HEK293 (cell line): Measurements from ENCODE around the gene NXPE4.

Experiments
- CTCF ChIA-PET: fragments of 350-600 bp; formaldehyde crosslinking; extraction: SDS; loops from one replicate; lab custom pipeline; 2021; ENCODE audit warnings: antibody characterized with exemption; lab: Yijun Ruan, JAX
- POLR2A ChIA-PET: fragments of 300-600 bp; formaldehyde crosslinking; extraction: SDS; loops from one replicate; lab custom pipeline; 2020; ENCODE audit warnings: antibody characterized with exemption, inconsistent platforms; lab: Yijun Ruan, JAX
- H3K27ac ChIP-seq: fragments of 200-500 bp; sonication (Bioruptor generic); 2 replicates; pipeline ENCODE4 v1.5.1; 2014; ENCODE audit warnings: low read depth, low read length, control low read depth, inconsistent platforms; ENCODE audit errors: extremely low read depth
- H3K36me3 ChIP-seq, 2 experiments: fragments of 200-500 bp in 1 of 2; sonication (Bioruptor generic) in 1 of 2; 1 replicate in 1 of 2; 2 replicates in 1 of 2; pipeline ENCODE4 v1.5.1; 2014 to 2017; ENCODE audit warnings: inconsistent platforms in 2 of 2, low read length in 2 of 2; ENCODE audit not compliant: control insufficient read depth in 2 of 2, insufficient read depth in 1 of 2
- H3K4me1 ChIP-seq: fragments of 200-500 bp; sonication (Bioruptor generic); 2 replicates; pipeline ENCODE4 v1.5.1; 2014; ENCODE audit warnings: mild to moderate bottlenecking, low read length, inconsistent platforms; ENCODE audit not compliant: control insufficient read depth, insufficient read depth
- H3K4me3 ChIP-seq: 2 replicates; pipeline ENCODE4 v1.5.1; 2011; ENCODE audit warnings: low read depth, mild to moderate bottlenecking, control low read depth, low read length, moderate library complexity
- H3K9me3 ChIP-seq: fragments of 200-500 bp; sonication (Bioruptor generic); 2 replicates; pipeline ENCODE4 v1.5.1; 2014; ENCODE audit warnings: low read depth, low read length, inconsistent platforms; ENCODE audit not compliant: control insufficient read depth, insufficient read depth
- PRDM1 ChIP-seq: fragments of 450-650 bp; formaldehyde crosslinking; IDR thresholded peaks from 2 replicates; pipeline ENCODE4; 2016; ENCODE audit warnings: missing biosample characterization, missing genetic modification characterization
- REST ChIP-seq: fragments of 450-650 bp; formaldehyde crosslinking; IDR thresholded peaks from 2 replicates; pipeline ENCODE4 v1.5.1; 2016; ENCODE audit warnings: missing biosample characterization, missing genetic modification characterization
- SETDB1 ChIP-seq: IDR thresholded peaks from one replicate; pipeline ENCODE4 v1.6.1; 2017; ENCODE audit warnings: mild to moderate bottlenecking, low read length, moderate library complexity, mixed read lengths; ENCODE audit not compliant: insufficient read length
- YY1 ChIP-seq: fragments of 450-650 bp; formaldehyde crosslinking; IDR thresholded peaks from 2 replicates; pipeline ENCODE4 v1.5.1; 2018; ENCODE audit warnings: missing biosample characterization, missing genetic modification characterization
- ZNF112 ChIP-seq: fragments of 450-650 bp; formaldehyde crosslinking; IDR thresholded peaks from 2 replicates; pipeline ENCODE4 v1.5.0; 2017; ENCODE audit warnings: missing biosample characterization, missing genetic modification characterization
- ZNF140 ChIP-seq: fragments of 450-650 bp; formaldehyde crosslinking; IDR thresholded peaks from 2 replicates; pipeline ENCODE4 v1.5.1; 2016; ENCODE audit warnings: missing biosample characterization, missing genetic modification characterization
- ZNF266 ChIP-seq: fragments of 450-650 bp; formaldehyde crosslinking; IDR thresholded peaks from 2 replicates; pipeline ENCODE4 v1.5.1; 2016; ENCODE audit warnings: missing biosample characterization, missing genetic modification characterization, low read depth
- ZNF354C ChIP-seq: fragments of 450-650 bp; formaldehyde crosslinking; IDR thresholded peaks from 2 replicates; pipeline ENCODE4 v1.5.1; 2016; ENCODE audit warnings: missing biosample characterization, missing genetic modification characterization, low read depth, borderline replicate concordance
- ZNF394 ChIP-seq: fragments of 450-650 bp; formaldehyde crosslinking; IDR thresholded peaks from 2 replicates; pipeline ENCODE4 v1.5.1; 2016; ENCODE audit warnings: missing biosample characterization, missing genetic modification characterization, mild to moderate bottlenecking, moderate library complexity, borderline replicate concordance
- ZNF404 ChIP-seq: fragments of 450-650 bp; formaldehyde crosslinking; IDR thresholded peaks from 2 replicates; pipeline ENCODE4 v1.5.1; 2017; ENCODE audit warnings: missing biosample characterization, missing genetic modification characterization
- ZNF560 ChIP-seq: fragments of 450-650 bp; formaldehyde crosslinking; IDR thresholded peaks from 2 replicates; pipeline ENCODE4 v1.5.1; 2017; ENCODE audit warnings: missing biosample characterization, missing genetic modification characterization, borderline replicate concordance
- ZNF600 ChIP-seq: fragments of 450-650 bp; formaldehyde crosslinking; IDR thresholded peaks from 2 replicates; pipeline ENCODE4 v1.5.1; 2016; ENCODE audit warnings: missing biosample characterization, missing genetic modification characterization
- ZNF610 ChIP-seq: fragments of 450-650 bp; formaldehyde crosslinking; IDR thresholded peaks from 2 replicates; pipeline ENCODE4 v1.5.1; 2016; ENCODE audit warnings: missing biosample characterization, missing genetic modification characterization, borderline replicate concordance
- ZNF654 ChIP-seq: fragments of 450-650 bp; formaldehyde crosslinking; IDR thresholded peaks from 2 replicates; pipeline ENCODE4 v1.5.1; 2016; ENCODE audit warnings: low read depth, missing biosample characterization, missing genetic modification characterization
- ZNF791 ChIP-seq: fragments of 450-650 bp; formaldehyde crosslinking; IDR thresholded peaks from 2 replicates; pipeline ENCODE4 v1.5.1; 2016; ENCODE audit warnings: missing biosample characterization, missing genetic modification characterization
- ZNF837 ChIP-seq: fragments of 450-650 bp; formaldehyde crosslinking; IDR thresholded peaks from 2 replicates; pipeline ENCODE4 v1.5.1; 2016; ENCODE audit warnings: missing biosample characterization, missing genetic modification characterization
- ZSCAN30 ChIP-seq: fragments of 450-650 bp; IDR thresholded peaks from 2 replicates; pipeline ENCODE4 v1.5.1; 2018; ENCODE audit warnings: missing biosample characterization, mild to moderate bottlenecking, missing genetic modification characterization, moderate library complexity
- TF ChIP-seq, protein P1 (sequence below): fragments of 450-650 bp; formaldehyde crosslinking; IDR thresholded peaks from 2 replicates; pipeline ENCODE4 v1.5.1; 2016; ENCODE audit warnings: missing biosample characterization, missing genetic modification characterization, low read depth
- TF ChIP-seq, protein P2 (sequence below): fragments of 450-650 bp; formaldehyde crosslinking; IDR thresholded peaks from 2 replicates; pipeline ENCODE4 v1.5.1; 2016; ENCODE audit warnings: missing biosample characterization, missing genetic modification characterization

NXPE4 gene

GRCh38 chr11:114571712-114572111 is 23.9 kb downstream of the NXPE4 start (continued):
- TF ChIP-seq REST (tag by site-specific recombination), result no peak
- no peak for TF ChIP-seq SETDB1
- TF ChIP-seq YY1, result no peak
- TF ChIP-seq ZSCAN30, result no peak
- TF ChIP-seq ZNF404 (tag by site-specific recombination), result no peak
- TF ChIP-seq, protein P1, sequence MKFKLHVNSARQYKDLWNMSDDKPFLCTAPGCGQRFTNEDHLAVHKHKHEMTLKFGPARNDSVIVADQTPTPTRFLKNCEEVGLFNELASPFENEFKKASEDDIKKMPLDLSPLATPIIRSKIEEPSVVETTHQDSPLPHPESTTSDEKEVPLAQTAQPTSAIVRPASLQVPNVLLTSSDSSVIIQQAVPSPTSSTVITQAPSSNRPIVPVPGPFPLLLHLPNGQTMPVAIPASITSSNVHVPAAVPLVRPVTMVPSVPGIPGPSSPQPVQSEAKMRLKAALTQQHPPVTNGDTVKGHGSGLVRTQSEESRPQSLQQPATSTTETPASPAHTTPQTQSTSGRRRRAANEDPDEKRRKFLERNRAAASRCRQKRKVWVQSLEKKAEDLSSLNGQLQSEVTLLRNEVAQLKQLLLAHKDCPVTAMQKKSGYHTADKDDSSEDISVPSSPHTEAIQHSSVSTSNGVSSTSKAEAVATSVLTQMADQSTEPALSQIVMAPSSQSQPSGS (tag by site-specific recombination), result no peak
- TF ChIP-seq, protein P2, sequence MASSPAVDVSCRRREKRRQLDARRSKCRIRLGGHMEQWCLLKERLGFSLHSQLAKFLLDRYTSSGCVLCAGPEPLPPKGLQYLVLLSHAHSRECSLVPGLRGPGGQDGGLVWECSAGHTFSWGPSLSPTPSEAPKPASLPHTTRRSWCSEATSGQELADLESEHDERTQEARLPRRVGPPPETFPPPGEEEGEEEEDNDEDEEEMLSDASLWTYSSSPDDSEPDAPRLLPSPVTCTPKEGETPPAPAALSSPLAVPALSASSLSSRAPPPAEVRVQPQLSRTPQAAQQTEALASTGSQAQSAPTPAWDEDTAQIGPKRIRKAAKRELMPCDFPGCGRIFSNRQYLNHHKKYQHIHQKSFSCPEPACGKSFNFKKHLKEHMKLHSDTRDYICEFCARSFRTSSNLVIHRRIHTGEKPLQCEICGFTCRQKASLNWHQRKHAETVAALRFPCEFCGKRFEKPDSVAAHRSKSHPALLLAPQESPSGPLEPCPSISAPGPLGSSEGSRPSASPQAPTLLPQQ (tag by site-specific recombination), result no peak

- no peaks in the 10 kb centered on the region for H3K4me1 ChIP-seq
- H3K9me3 ChIP-seq, result no peaks in the 10 kb centered on the region
- TF ChIP-seq PRDM1 (tag by site-specific recombination) (no peak), ZNF837 (no peak), ZNF610 (tag by site-specific recombination) (no peak), ZNF560 (no peak), ZNF140 (no peak), ZNF654 (tag by site-specific recombination) (no peak), ZNF266 (no peak), ZNF600 (tag by site-specific recombination) (no peak), ZNF394 (tag by site-specific recombination) (no peak)
- H3K4me3 ChIP-seq, result no peak overlapping the region
- H3K27ac ChIP-seq, result no peak overlapping the region
- no peaks in the 10 kb centered on the region for H3K36me3 ChIP-seq
- POLR2A ChIA-PET, result no interaction called here
- CTCF ChIA-PET, result interaction anchor here (0.6 kb wide), 1 partner anchor 172 kb away, joined by 4 read pairs; no protein-coding TSS in a partner anchor
These were observed 25.8 kb downstream of the NXPE4 start for GRCh38 chr11:114569801-114570200.

DNA sequence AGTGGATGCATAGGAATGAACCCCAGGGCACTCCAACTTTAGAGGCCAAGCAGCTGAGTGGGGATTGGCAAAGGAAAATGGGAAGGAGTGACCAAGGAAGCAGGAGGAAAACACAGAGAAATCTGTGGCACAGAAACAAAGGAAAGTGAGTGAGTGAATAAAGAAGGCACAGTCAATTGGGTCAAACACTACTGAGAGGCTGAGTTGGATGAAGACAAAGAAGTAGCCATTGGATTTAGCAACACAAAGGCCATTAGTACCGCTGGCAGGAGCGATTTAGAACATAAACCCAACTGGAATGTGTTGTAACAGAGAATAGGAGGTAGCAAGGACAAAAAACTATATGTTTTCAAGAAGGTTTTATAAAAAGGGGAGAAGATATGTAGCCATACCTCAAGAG is 29.3 kb downstream of the NXPE4 start:
- ChIA-PET POLR2A (no interaction called here), CTCF (no interaction called here)
- H3K27ac ChIP-seq, result no peak overlapping the region
- H3K4me3 ChIP-seq, result no peak overlapping the region
- no peaks in the 10 kb centered on the region for H3K9me3 ChIP-seq
- TF ChIP-seq ZNF354C (tag by site-specific recombination) (no peak), ZNF654 (tag by site-specific recombination) (no peak), ZNF791 (no peak), ZNF112 (tag by site-specific recombination) (no peak)
- peaks cover 2% of the 10 kb centered on the region; the same call in 1 of the 2 replicates for H3K4me1 ChIP-seq
- no peaks in the 10 kb centered on the region for H3K36me3 ChIP-seq
